ENCODE measurements around the gene UBALD2. TPM values are rescaled to one million over a fixed set of nuclear protein-coding genes. Genes with fewer than 3 reads are reported as not detected.

The UBALD2 gene
- total RNA-seq, 1 experiment from 2014 or later = 109 TPM

DNA sequence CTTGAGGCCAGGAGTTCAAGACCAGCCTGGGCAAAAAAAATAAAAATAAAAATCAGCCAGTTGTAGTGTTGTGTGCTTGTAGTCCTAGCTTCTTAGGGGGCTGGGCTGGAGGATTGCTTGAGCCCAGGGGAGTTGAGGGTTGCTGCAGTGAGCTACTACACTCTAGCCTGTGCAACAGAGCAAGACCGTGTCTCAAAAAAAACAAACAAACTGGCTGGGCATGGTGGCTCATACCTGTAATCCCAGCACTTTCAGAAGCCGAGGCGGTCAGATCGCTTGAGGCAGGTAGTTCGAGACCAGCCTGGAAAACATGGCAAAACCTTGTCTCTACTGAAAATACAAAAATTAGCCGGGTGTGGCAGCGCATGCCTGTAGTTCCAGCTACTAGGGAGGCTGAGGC is 4.9 kb upstream of the UBALD2 start:
- Mint-ChIP-seq H3K9me3 (ENCODE audit: unreplicated experiment) (no peaks in the 10 kb centered on the region), H3K4me1 (ENCODE audit: insufficient read depth, unreplicated experiment) (no peaks in the 10 kb centered on the region), H3K27me3 (ENCODE audit: insufficient read depth, unreplicated experiment) (no peaks in the 10 kb centered on the region), H3K36me3 (ENCODE audit: insufficient read depth, unreplicated experiment) (peaks cover 6% of the 10 kb centered on the region), H3K4me3 (ENCODE audit: unreplicated experiment) (no peak overlapping the region), H3K27ac (ENCODE audit: low read depth, unreplicated experiment) (no peak overlapping the region)
- TF ChIP-seq, protein P1, sequence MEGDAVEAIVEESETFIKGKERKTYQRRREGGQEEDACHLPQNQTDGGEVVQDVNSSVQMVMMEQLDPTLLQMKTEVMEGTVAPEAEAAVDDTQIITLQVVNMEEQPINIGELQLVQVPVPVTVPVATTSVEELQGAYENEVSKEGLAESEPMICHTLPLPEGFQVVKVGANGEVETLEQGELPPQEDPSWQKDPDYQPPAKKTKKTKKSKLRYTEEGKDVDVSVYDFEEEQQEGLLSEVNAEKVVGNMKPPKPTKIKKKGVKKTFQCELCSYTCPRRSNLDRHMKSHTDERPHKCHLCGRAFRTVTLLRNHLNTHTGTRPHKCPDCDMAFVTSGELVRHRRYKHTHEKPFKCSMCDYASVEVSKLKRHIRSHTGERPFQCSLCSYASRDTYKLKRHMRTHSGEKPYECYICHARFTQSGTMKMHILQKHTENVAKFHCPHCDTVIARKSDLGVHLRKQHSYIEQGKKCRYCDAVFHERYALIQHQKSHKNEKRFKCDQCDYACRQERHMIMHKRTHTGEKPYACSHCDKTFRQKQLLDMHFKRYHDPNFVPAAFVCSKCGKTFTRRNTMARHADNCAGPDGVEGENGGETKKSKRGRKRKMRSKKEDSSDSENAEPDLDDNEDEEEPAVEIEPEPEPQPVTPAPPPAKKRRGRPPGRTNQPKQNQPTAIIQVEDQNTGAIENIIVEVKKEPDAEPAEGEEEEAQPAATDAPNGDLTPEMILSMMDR (IDR thresholded peaks at IDR 0.05; ENCODE audit: unreplicated experiment) = no peak
- BruUV-seq (replicated peaks) = no TSS peak
- CTCF ChIA-PET = no interaction called here
- POLR2A ChIA-PET = interaction anchor here (1.0 to 1.2 kb wide), 2 partner anchors 8 to 14 kb away, joined by 3 to 4 read pairs; no protein-coding TSS in a partner anchor
- intact Hi-C loops (cut with micrococcal nuclease) = no loop called here
- DNase-seq (ENCODE audit: unreplicated experiment) = no peak

- Mint-ChIP-seq H3K27ac (ENCODE audit: low read depth, unreplicated experiment) (no peak overlapping the region), H3K9me3 (ENCODE audit: unreplicated experiment) (no peaks in the 10 kb centered on the region), H3K4me3 (ENCODE audit: unreplicated experiment) (no peak overlapping the region), H3K4me1 (ENCODE audit: insufficient read depth, unreplicated experiment) (no peaks in the 10 kb centered on the region), H3K27me3 (ENCODE audit: insufficient read depth, unreplicated experiment) (no peaks in the 10 kb centered on the region), H3K36me3 (ENCODE audit: insufficient read depth, unreplicated experiment) (peaks cover 11% of the 10 kb centered on the region)
- POLR2A ChIA-PET = interaction anchor here (1.0 kb wide), 1 partner anchor 8 kb away, joined by 4 read pairs; no protein-coding TSS in a partner anchor
- DNase-seq (ENCODE audit: unreplicated experiment) = no peak
- CTCF ChIA-PET = interaction anchor here (0.7 kb wide), 1 partner anchor 21 kb away, joined by 3 read pairs; no protein-coding TSS in a partner anchor
- intact Hi-C loops (cut with micrococcal nuclease) = no loop called here
- no TSS peak for BruUV-seq (replicated peaks)
- TF ChIP-seq, protein P1 (IDR thresholded peaks at IDR 0.05; ENCODE audit: unreplicated experiment) = no peak
These were observed 4.5 kb upstream of the UBALD2 start for GRCh38 chr17:76260669-76261068.

DNA sequence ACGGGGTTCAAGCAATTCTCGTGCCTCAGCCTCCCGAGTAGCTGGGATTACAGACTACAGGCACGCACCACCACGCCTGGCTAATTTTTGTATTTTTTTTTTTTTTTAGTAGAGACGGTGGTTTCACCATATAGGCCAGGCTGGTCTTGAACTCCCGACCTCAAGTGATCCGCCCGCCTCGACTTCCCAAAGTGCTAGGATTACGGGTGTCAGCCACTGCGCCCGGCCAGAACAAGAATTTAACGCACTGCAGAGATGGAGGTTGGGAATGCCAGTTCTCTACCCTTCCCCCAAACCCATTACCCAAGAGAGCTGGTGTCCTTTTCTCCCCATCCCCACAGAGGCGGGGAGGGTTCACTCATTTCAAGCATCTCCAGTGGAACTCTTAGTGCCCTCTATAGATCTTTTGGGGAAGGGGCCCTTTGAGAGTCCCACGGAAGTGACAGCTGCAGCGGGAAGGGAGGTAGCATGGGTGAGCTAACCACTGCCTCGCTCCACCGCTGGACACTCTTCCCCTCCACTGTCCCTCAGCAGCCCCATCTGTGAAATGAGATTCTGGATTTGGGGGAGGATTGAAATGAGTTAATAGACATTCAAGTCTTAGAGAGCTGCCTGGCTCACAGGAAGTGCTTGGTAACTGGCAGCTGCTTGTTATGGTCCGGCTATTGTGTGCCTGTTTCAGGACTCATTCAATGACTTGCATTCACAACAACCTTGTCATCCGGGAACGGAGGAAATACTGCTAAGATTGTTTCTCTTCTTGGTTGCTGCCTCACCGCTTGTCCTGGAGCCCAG is 3.5 kb upstream of the UBALD2 start:
- H3K4me1 Mint-ChIP-seq (ENCODE audit: insufficient read depth, unreplicated experiment) = no peaks in the 10 kb centered on the region
- CTCF ChIA-PET = interaction anchor here (0.7 to 1.2 kb wide), 3 partner anchors 18 to 256 kb away, joined by 3 read pairs; no protein-coding TSS in a partner anchor

More for the DNA sequence above, 3.5 kb upstream of the UBALD2 start:
- no TSS peak for BruUV-seq (replicated peaks)
- Mint-ChIP-seq H3K27ac (ENCODE audit: low read depth, unreplicated experiment) (no peak overlapping the region), H3K9me3 (ENCODE audit: unreplicated experiment) (no peaks in the 10 kb centered on the region), H3K36me3 (ENCODE audit: insufficient read depth, unreplicated experiment) (peaks cover 15% of the 10 kb centered on the region), H3K27me3 (ENCODE audit: insufficient read depth, unreplicated experiment) (no peaks in the 10 kb centered on the region), H3K4me3 (ENCODE audit: unreplicated experiment) (no peak overlapping the region)
- no peak for DNase-seq (ENCODE audit: unreplicated experiment)
- TF ChIP-seq, protein P1 (IDR thresholded peaks at IDR 0.05; ENCODE audit: unreplicated experiment) = no peak
- POLR2A ChIA-PET = interaction anchor here (0.6 to 4.3 kb wide), 3 partner anchors 8 to 157 kb away, joined by 3 to 56 read pairs (median 4); no protein-coding TSS in a partner anchor
- intact Hi-C loops (cut with micrococcal nuclease) = no loop called here
